Caco-2 (cell line): ENCODE results near the gene TDRD12. TPM values are rescaled to one million over a fixed set of nuclear protein-coding genes. Genes with fewer than 3 reads are reported as not detected.

Source experiments
- BruUV-seq: library from RNA; stranded (reverse); fragments of 400-500 nt; replicated peaks from 2 replicates; lab custom pipeline; 2021; lab: Mats Ljungman, UMichigan
- CTCF ChIA-PET: fragments of 300-600 bp; sonication (Branson Sonifier 250); formaldehyde crosslinking; loops from one replicate; lab custom pipeline; 2022; ENCODE audit warnings: antibody characterized with exemption; lab: Charles Lee
- POLR2A ChIA-PET: fragments of 300-600 bp; sonication (Branson Sonifier 250); formaldehyde crosslinking; loops from one replicate; lab custom pipeline; 2022; ENCODE audit warnings: antibody characterized with exemption; lab: Charles Lee
- DNase-seq, 2 experiments: peaks; one replicate each; pipeline versions ENCODE4 v3.0.0 to v3.0.0-alpha.2; 2020 to 2022
- H3K27me3 ChIP-seq: replicated peaks from 2 replicates; pipeline ENCODE4 v1.6.0; 2011; ENCODE audit warnings: low read length; ENCODE audit not compliant: control insufficient read depth, insufficient read depth
- H3K36me3 ChIP-seq: 2 replicates; pipeline ENCODE4 v1.5.1; 2011; ENCODE audit warnings: low read length; ENCODE audit not compliant: control insufficient read depth, insufficient read depth
- H3K4me1 ChIP-seq: fragments of 250-450 bp; sonication (Bioruptor Pico); 2 replicates; pipeline ENCODE4 v1.5.1; 2020; ENCODE audit warnings: mild to moderate bottlenecking
- H3K4me3 ChIP-seq: 2 replicates; pipeline ENCODE4 v1.5.1; 2011; ENCODE audit warnings: low read depth, mild to moderate bottlenecking, control low read depth, low read length
- H3K9me3 ChIP-seq: fragments of 250-450 bp; sonication (Bioruptor Pico); 2 replicates; pipeline ENCODE4 v1.5.1; 2020; ENCODE audit warnings: mild to moderate bottlenecking, moderate library complexity
- H3K27ac Mint-ChIP-seq: one replicate; pipeline ENCODE4 v1.8.0; 2022; ENCODE audit warnings: mixed read lengths; ENCODE audit not compliant: unreplicated experiment
- H3K27me3 Mint-ChIP-seq: one replicate; pipeline ENCODE4 v1.8.0; 2022; ENCODE audit warnings: mixed read lengths; ENCODE audit not compliant: insufficient read depth, unreplicated experiment
- H3K36me3 Mint-ChIP-seq: one replicate; pipeline ENCODE4 v1.8.0; 2022; ENCODE audit warnings: mild to moderate bottlenecking, mixed read lengths; ENCODE audit not compliant: insufficient read depth, unreplicated experiment
- H3K4me1 Mint-ChIP-seq: one replicate; pipeline ENCODE4 v1.8.0; 2022; ENCODE audit warnings: low read depth, mixed read lengths; ENCODE audit not compliant: unreplicated experiment
- H3K4me3 Mint-ChIP-seq: one replicate; pipeline ENCODE4 v1.8.0; 2022; ENCODE audit warnings: mild to moderate bottlenecking, moderate library complexity, mixed read lengths; ENCODE audit not compliant: unreplicated experiment
- H3K9me3 Mint-ChIP-seq: one replicate; pipeline ENCODE4 v1.8.0; 2022; ENCODE audit warnings: mixed read lengths; ENCODE audit not compliant: unreplicated experiment
- intact Hi-C: fragments of 100-400 bp; cut with micrococcal nuclease; formaldehyde crosslinking; loops from one replicate; pipeline ENCODE4 v1.10.0; 2022; ENCODE audit not compliant: unreplicated experiment
- total RNA-seq: library from RNA; stranded (reverse); gene quantifications from 2 replicates; pipeline ENCODE4 v1.2.3, GENCODE V29; 2022
- TF ChIP-seq, protein P1 (sequence below), 2 experiments: fragments of 200-600 bp in 1 of 2; IDR thresholded peaks; 1 replicate in 1 of 2; 2 replicates in 1 of 2; pipeline versions ENCODE4 v1.5.1 to v1.8.0; 2011 to 2022; ENCODE audit warnings: antibody characterized with exemption in 1 of 2, control low read depth in 1 of 2, inconsistent platforms in 1 of 2, low read depth in 1 of 2, low read length in 1 of 2, mild to moderate bottlenecking in 1 of 2, moderate library complexity in 1 of 2; ENCODE audit not compliant: insufficient read depth in 1 of 2, severe bottlenecking in 1 of 2, unreplicated experiment in 1 of 2

Gene TDRD12
- total RNA-seq, 1 experiment from 2014 or later = 0.11 TPM

GRCh38 chr19:32767951-32768679, 48.5 kb downstream of the TDRD12 start:
- TF ChIP-seq, protein P1, sequence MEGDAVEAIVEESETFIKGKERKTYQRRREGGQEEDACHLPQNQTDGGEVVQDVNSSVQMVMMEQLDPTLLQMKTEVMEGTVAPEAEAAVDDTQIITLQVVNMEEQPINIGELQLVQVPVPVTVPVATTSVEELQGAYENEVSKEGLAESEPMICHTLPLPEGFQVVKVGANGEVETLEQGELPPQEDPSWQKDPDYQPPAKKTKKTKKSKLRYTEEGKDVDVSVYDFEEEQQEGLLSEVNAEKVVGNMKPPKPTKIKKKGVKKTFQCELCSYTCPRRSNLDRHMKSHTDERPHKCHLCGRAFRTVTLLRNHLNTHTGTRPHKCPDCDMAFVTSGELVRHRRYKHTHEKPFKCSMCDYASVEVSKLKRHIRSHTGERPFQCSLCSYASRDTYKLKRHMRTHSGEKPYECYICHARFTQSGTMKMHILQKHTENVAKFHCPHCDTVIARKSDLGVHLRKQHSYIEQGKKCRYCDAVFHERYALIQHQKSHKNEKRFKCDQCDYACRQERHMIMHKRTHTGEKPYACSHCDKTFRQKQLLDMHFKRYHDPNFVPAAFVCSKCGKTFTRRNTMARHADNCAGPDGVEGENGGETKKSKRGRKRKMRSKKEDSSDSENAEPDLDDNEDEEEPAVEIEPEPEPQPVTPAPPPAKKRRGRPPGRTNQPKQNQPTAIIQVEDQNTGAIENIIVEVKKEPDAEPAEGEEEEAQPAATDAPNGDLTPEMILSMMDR (IDR thresholded peaks at IDR 0.05; ENCODE audit: insufficient read depth in 1 of 2, low read depth in 1 of 2, low read length in 1 of 2, severe bottlenecking in 1 of 2, unreplicated experiment in 1 of 2) = no peak

GRCh38 chr19:32771596-32771995, 52.0 kb downstream of the TDRD12 start:
- peaks cover 3% of the 10 kb centered on the region for H3K27me3 Mint-ChIP-seq
- ChIA-PET CTCF (no interaction called here), POLR2A (no interaction called here)
- H3K36me3 Mint-ChIP-seq = no peaks in the 10 kb centered on the region
- 0 out of 2 replicates have a peak, but pooled peaks cover 4% of the 10 kb centered on the region for H3K9me3 ChIP-seq
- intact Hi-C loops = no loop called here
- no peak overlapping the region for H3K4me3 ChIP-seq
- no peaks in the 10 kb centered on the region for H3K9me3 Mint-ChIP-seq
- no peak overlapping the region for H3K27ac Mint-ChIP-seq
- no peak overlapping the region for H3K4me3 Mint-ChIP-seq
- H3K27me3 ChIP-seq = no peaks in the 10 kb centered on the region
- DNase-seq = no peak
- TF ChIP-seq, protein P1 (IDR thresholded peaks at IDR 0.05; ENCODE audit: insufficient read depth in 1 of 2, low read depth in 1 of 2, low read length in 1 of 2, severe bottlenecking in 1 of 2, unreplicated experiment in 1 of 2) = no peak
- no peaks in the 10 kb centered on the region for H3K4me1 ChIP-seq
- H3K36me3 ChIP-seq = no peaks in the 10 kb centered on the region
- BruUV-seq = no TSS peak
- H3K4me1 Mint-ChIP-seq = no peaks in the 10 kb centered on the region

More at GRCh38 chr19:32767951-32768679, 48.5 kb downstream of the TDRD12 start:
- Mint-ChIP-seq H3K27me3 (peaks cover 3% of the 10 kb centered on the region), H3K27ac (no peak overlapping the region), H3K9me3 (no peaks in the 10 kb centered on the region), H3K4me1 (no peaks in the 10 kb centered on the region), H3K4me3 (no peak overlapping the region), H3K36me3 (no peaks in the 10 kb centered on the region)
- H3K27me3 ChIP-seq = no peaks in the 10 kb centered on the region
- 0 out of 2 replicates have a peak, but pooled peaks cover 4% of the 10 kb centered on the region for H3K9me3 ChIP-seq
- BruUV-seq = no TSS peak
- DNase-seq = no peak
- H3K4me3 ChIP-seq = no peak overlapping the region
- ChIA-PET POLR2A (no interaction called here), CTCF (interaction anchor here (1.2 kb wide), 1 partner anchor 20 kb away, joined by 3 read pairs; no protein-coding TSS in a partner anchor)
- H3K4me1 ChIP-seq = no peaks in the 10 kb centered on the region
- H3K36me3 ChIP-seq = no peaks in the 10 kb centered on the region
- intact Hi-C loops = no loop called here

GRCh38 chr19:32773126-32773525, 53.6 kb downstream of the TDRD12 start:
- no peaks in the 10 kb centered on the region for H3K27me3 ChIP-seq
- Mint-ChIP-seq H3K9me3 (no peaks in the 10 kb centered on the region), H3K4me1 (no peaks in the 10 kb centered on the region), H3K36me3 (no peaks in the 10 kb centered on the region), H3K27me3 (peaks cover 3% of the 10 kb centered on the region), H3K4me3 (no peak overlapping the region), H3K27ac (no peak overlapping the region)
- ChIA-PET POLR2A (no interaction called here), CTCF (interaction anchor here (0.6 kb wide), 1 partner anchor 20 kb away, joined by 11 read pairs; no protein-coding TSS in a partner anchor)
- TF ChIP-seq, protein P1 (IDR thresholded peaks at IDR 0.05; ENCODE audit: insufficient read depth in 1 of 2, low read depth in 1 of 2, low read length in 1 of 2, severe bottlenecking in 1 of 2, unreplicated experiment in 1 of 2) = no peak
- intact Hi-C loops = no loop called here
- H3K9me3 ChIP-seq = 0 out of 2 replicates have a peak, but pooled peaks cover 4% of the 10 kb centered on the region
- no peak for DNase-seq
- H3K4me3 ChIP-seq = no peak overlapping the region
- H3K4me1 ChIP-seq = no peaks in the 10 kb centered on the region
- BruUV-seq = no TSS peak
- H3K36me3 ChIP-seq = no peaks in the 10 kb centered on the region
